Kidney (tissue), 14 donors: Measurements from ENCODE around the gene KCNA10. TPM values are rescaled to one million over a fixed set of nuclear protein-coding genes. Genes with fewer than 3 reads are reported as not detected.
"Not testable (repeated sequence)": the region's sequence is repeated elsewhere in the genome, so short reads cannot be mapped to it uniquely, and the experiment has no call there.

ENCODE experiments used
- DNase-seq, 5 donors: peaks; one replicate each; pipeline ENCODE4 v3.0.0-alpha.2; 2013 to 2020
- FAIRE-seq: peaks from 2 replicates; lab custom pipeline; 2012; peaks lifted over from hg19 to GRCh38; lab: Jason Lieb, UNC
- H3K27ac ChIP-seq, 2 donors: one replicate each; pipeline ENCODE4 v1.7.0; 2013; ENCODE audit warnings: low read depth in 2 of 2, low read length in 2 of 2, inconsistent platforms in 1 of 2
- H3K27me3 ChIP-seq: one replicate; pipeline ENCODE4 v1.7.1; 2013; ENCODE audit warnings: low read length, inconsistent platforms; ENCODE audit not compliant: control insufficient read depth, insufficient read depth
- H3K36me3 ChIP-seq, 3 donors: one replicate each; pipeline versions ENCODE4 v1.7.0 to v1.7.1; 2013; ENCODE audit warnings: low read length in 3 of 3, control low read depth in 1 of 3, inconsistent platforms in 1 of 3; ENCODE audit not compliant: insufficient read depth in 3 of 3, control insufficient read depth in 2 of 3
- H3K4me1 ChIP-seq, 3 donors: one replicate each; pipeline versions ENCODE4 v1.7.0 to v1.7.1; 2013; ENCODE audit warnings: low read length in 3 of 3, inconsistent platforms in 1 of 3, low read depth in 1 of 3; ENCODE audit not compliant: control insufficient read depth in 2 of 3, insufficient read depth in 2 of 3
- H3K4me3 ChIP-seq, 3 donors: one replicate each; pipeline versions ENCODE4 v1.7.0 to v1.8.1; 2013; ENCODE audit warnings: low read length in 3 of 3, control low read depth in 1 of 3, inconsistent platforms in 1 of 3
- H3K9ac ChIP-seq, 3 donors: one replicate each; pipeline versions ENCODE4 v1.7.0 to v1.7.1; 2013; ENCODE audit warnings: low read length in 3 of 3, control low read depth in 1 of 3, inconsistent platforms in 1 of 3
- H3K9me3 ChIP-seq, 3 donors: one replicate each; pipeline versions ENCODE4 v1.7.0 to v1.7.1; 2013; ENCODE audit warnings: low read length in 3 of 3, control low read depth in 1 of 3, inconsistent platforms in 1 of 3; ENCODE audit not compliant: control insufficient read depth in 2 of 3, insufficient read depth in 1 of 3
- intact Hi-C: fragments of 100-400 bp; cut with DNase I; formaldehyde crosslinking; loops from one replicate; pipeline ENCODE4 v1.11.1; 2022
- polyA plus RNA-seq: library from polyadenylated mRNA; stranded (reverse); fragments of 350-450 nt; fragmentation: Illumina TruSeq; extraction: RNeasy Lipid Tissue Mini Kit (QIAGEN cat#74804); gene quantifications from one replicate; pipeline ENCODE4 v1.2.3, GENCODE V29; 2014; ENCODE audit warnings: low read depth, low replicate concordance; ENCODE audit not compliant: insufficient read depth
- total RNA-seq: library from RNA; stranded (reverse); fragmentation: NEBNext Ultra II Directional; extraction: Animal tissue kit (Norgen Biotek cat#: 25700); gene quantifications from one replicate; pipeline ENCODE4 v1.2.1, GENCODE V29; 2021
- TF ChIP-seq, protein P1 (sequence below): IDR thresholded peaks from 3 replicates; pipeline ENCODE4 v1.5.1; 2012; ENCODE audit warnings: mild to moderate bottlenecking, moderate library complexity, borderline replicate concordance; ENCODE audit not compliant: insufficient read depth; ENCODE audit errors: extremely low read depth
- donor health status: control.
- donor health status: control.
- donor health status: control.
- donor health status: control.
- donor health status: control.
- donor health status: DM: yes; HTN: yes; CAD: no.
- donor health status: Normal renal cell carcinoma (clear cell type).

The KCNA10 gene
- total and polyA plus RNA-seq, 2 donors from 2014 or later: not detected

DNA sequence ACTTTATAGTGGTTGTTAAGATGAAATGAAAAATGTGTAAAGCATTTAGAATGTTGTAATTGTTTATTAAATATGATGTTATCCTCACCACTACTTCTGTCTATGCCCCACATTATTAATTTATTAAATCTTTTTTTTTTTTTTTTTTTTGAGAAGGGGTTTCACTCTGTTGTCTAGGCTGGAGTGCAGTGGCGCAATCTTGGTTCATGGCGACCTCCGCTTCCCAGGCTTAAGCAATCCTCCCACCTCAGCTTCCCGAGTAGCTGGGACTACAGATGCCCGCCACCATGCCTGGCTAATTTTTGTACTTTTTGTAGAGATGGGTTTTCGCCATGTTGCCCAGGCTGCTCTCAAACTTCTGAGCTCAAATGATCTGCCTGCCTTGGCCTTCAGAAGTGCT is 7.5 kb downstream of the KCNA10 start:
- Histone ChIP-seq H3K4me3 (no peak overlapping the region), H3K9me3 (no peaks in the 10 kb centered on the region), H3K36me3 (no peaks in the 10 kb centered on the region), H3K27me3 (no peaks in the 10 kb centered on the region), H3K4me1 (no peaks in the 10 kb centered on the region), H3K27ac (no peak overlapping the region), H3K9ac (no peak overlapping the region)
- intact Hi-C loops: no loop called here
- FAIRE-seq (no peak), DNase-seq (no peak)
- TF ChIP-seq, protein P1, sequence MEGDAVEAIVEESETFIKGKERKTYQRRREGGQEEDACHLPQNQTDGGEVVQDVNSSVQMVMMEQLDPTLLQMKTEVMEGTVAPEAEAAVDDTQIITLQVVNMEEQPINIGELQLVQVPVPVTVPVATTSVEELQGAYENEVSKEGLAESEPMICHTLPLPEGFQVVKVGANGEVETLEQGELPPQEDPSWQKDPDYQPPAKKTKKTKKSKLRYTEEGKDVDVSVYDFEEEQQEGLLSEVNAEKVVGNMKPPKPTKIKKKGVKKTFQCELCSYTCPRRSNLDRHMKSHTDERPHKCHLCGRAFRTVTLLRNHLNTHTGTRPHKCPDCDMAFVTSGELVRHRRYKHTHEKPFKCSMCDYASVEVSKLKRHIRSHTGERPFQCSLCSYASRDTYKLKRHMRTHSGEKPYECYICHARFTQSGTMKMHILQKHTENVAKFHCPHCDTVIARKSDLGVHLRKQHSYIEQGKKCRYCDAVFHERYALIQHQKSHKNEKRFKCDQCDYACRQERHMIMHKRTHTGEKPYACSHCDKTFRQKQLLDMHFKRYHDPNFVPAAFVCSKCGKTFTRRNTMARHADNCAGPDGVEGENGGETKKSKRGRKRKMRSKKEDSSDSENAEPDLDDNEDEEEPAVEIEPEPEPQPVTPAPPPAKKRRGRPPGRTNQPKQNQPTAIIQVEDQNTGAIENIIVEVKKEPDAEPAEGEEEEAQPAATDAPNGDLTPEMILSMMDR: no peak

DNA sequence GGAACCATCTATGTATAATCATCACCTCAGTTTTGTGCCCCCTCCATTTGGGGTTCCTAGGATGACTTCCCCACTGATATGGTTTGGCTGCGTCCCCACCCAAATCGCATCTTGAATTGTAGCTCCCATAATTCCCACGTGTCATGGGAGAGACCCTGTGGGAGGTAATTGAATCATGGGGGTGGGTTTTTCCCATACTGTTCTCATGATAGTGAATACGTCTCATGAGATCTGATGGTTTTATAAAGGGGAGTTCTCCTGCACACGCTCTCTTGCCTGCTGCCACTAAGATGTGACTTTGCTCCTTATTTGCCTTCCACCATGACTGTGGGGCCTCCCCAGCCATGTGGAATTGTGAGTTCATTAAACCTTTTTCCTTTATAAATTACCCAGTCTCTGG is 8.1 kb downstream of the KCNA10 start:
- H3K4me3 ChIP-seq, H3K9ac ChIP-seq, H3K27me3 ChIP-seq, H3K36me3 ChIP-seq, H3K27ac ChIP-seq, DNase-seq, H3K4me1 ChIP-seq, H3K9me3 ChIP-seq, FAIRE-seq, intact Hi-C loops: not testable (repeated sequence)

DNA sequence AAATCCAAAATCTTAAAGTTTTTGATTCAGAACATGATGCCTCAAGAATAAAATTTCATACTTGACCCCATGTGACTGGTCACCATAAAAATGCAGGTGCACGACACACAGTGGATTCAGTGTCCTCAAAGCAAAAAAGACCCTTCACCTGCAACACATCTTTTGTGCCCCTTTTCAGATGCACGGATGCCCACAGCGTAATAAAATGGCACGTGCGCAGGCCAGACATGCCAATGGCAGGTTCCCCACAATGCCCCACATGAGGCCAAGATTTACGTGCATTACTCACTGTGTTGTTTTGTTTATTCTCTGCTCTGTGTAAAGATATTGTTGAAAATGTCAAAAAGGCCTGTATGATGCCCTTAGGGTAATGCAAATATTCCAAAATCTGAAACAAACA is 9.3 kb downstream of the KCNA10 start:
- Histone ChIP-seq H3K36me3 (no peaks in the 10 kb centered on the region), H3K4me1 (no peaks in the 10 kb centered on the region), H3K4me3 (no peak overlapping the region), H3K27ac (no peak overlapping the region), H3K27me3 (no peaks in the 10 kb centered on the region), H3K9me3 (no peaks in the 10 kb centered on the region), H3K9ac (no peak overlapping the region)
- FAIRE-seq: no peak
- intact Hi-C loops: no loop called here
- DNase-seq: peak in 1 of 5 donors; percentile 14
- TF ChIP-seq, protein P1: no peak

DNA sequence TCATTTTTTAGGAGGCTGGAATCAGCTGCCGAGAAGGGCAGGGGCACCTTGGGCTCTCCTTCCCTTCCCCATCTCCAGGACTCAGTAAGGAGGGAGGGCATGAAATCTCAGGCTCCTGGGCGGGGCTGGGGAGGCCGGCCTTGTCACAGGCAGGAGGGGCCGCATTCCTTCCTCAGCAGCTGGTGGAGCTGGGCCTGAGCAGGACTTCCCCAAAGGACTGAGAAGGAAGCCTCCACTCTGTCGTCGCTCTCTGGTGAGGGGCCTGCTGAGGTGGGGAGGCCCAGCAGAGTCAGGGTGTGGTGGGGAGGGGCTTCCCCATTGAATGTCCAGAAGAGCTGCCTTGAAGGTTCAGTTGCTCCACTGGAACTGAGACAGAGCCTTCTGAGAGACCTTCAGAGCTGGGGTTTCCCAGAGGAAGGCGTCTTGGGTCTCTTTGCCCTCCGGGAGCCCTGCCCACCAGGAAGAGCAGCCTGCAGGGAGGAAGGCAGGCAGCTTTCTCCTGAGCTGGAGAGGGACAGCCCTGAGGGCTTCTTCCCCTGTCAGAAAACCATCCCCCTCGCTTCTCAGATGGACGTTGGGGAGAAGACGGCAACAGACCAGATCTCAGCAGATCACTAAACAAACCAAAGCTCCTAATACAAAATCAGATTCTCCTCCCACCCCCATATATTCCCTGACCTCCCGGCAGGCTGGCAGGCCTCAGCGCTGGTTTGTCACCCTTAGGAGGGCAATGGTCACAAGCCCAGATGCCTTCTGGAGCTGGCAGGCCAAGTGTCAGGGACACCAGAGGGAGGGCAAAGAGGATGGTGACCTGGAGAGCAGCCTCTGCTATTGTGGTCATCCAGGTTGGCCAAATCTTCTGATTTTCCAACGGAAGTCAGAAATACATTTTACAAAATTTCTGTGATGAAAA is 10.7 kb downstream of the KCNA10 start:
- TF ChIP-seq, protein P1: no peak
- intact Hi-C loops: no loop called here
- Histone ChIP-seq H3K27me3 (no peaks in the 10 kb centered on the region), H3K9me3 (no peaks in the 10 kb centered on the region), H3K4me1 (no peaks in the 10 kb centered on the region), H3K36me3 (no peaks in the 10 kb centered on the region), H3K9ac (no peak overlapping the region), H3K27ac (no peak overlapping the region), H3K4me3 (no peak overlapping the region)
- DNase-seq: peak; percentile 56 to 79 (median 64)
- FAIRE-seq: no peak
